ENCODE results near the gene OVCH1. TPM values are rescaled to one million over a fixed set of nuclear protein-coding genes. Genes with fewer than 3 reads are reported as not detected.

OVCH1 gene
- total RNA-seq, 2 donors from 2014 or later: 0.13 to 0.73 TPM

GRCh38 chr12:29455087-29455486 lies 42.4 kb downstream of the OVCH1 start:
- WGBS, 2 experiments (ENCODE audit: insufficient coverage in 1 of 2, insufficient read length in 1 of 2): 90% methylated on average over 1 of the region's 1 CpG; no CpG with 5 or more reads in 1 of the 2 experiments
- Histone ChIP-seq H3K9ac (ENCODE audit: extremely low read depth, low read length, poor library complexity, severe bottlenecking) (no peak overlapping the region), H3K4me1 (ENCODE audit: control insufficient read depth, insufficient read depth, low read length) (no peaks in the 10 kb centered on the region), H3K27me3 (ENCODE audit: control insufficient read depth, insufficient read depth, low read length, poor library complexity, severe bottlenecking) (no peaks in the 10 kb centered on the region), H3K36me3 (ENCODE audit: control insufficient read depth, insufficient read depth, low read length) (no peaks in the 10 kb centered on the region), H3K9me3 (ENCODE audit: control insufficient read depth, low read length) (no peaks in the 10 kb centered on the region), H3K27ac (ENCODE audit: low read depth, low read length) (no peak overlapping the region), H3K4me3 (ENCODE audit: low read length) (no peak overlapping the region)
- DNase-seq: no peak
- H3K4me3 Mint-ChIP-seq: no peak overlapping the region
- peaks cover 6% of the 10 kb centered on the region for H3K9me3 Mint-ChIP-seq
- H3K27ac Mint-ChIP-seq: no peak overlapping the region
- H3K27me3 Mint-ChIP-seq (ENCODE audit: insufficient read depth): peaks cover 2% of the 10 kb centered on the region
- no peaks in the 10 kb centered on the region for H3K4me1 Mint-ChIP-seq
- no peak for TF ChIP-seq CTCF (conservative IDR thresholded peaks at IDR 0.05)
- H3K36me3 Mint-ChIP-seq (ENCODE audit: low read depth): no peaks in the 10 kb centered on the region

GRCh38 chr12:29451888-29452287 lies 45.6 kb downstream of the OVCH1 start:
- Histone ChIP-seq H3K36me3 (ENCODE audit: control insufficient read depth, insufficient read depth, low read length) (no peaks in the 10 kb centered on the region), H3K4me1 (ENCODE audit: control insufficient read depth, insufficient read depth, low read length) (no peaks in the 10 kb centered on the region), H3K27ac (ENCODE audit: low read depth, low read length) (no peak overlapping the region), H3K9me3 (ENCODE audit: control insufficient read depth, low read length) (no peaks in the 10 kb centered on the region), H3K27me3 (ENCODE audit: control insufficient read depth, insufficient read depth, low read length, poor library complexity, severe bottlenecking) (no peaks in the 10 kb centered on the region), H3K4me3 (ENCODE audit: low read length) (no peak overlapping the region), H3K9ac (ENCODE audit: extremely low read depth, low read length, poor library complexity, severe bottlenecking) (no peak overlapping the region)
- WGBS, 2 experiments (ENCODE audit: insufficient coverage in 1 of 2, insufficient read length in 1 of 2): 95 to 100% methylated on average over 1 to 2 of the region's 2 CpGs
- no peaks in the 10 kb centered on the region for H3K4me1 Mint-ChIP-seq
- no peaks in the 10 kb centered on the region for H3K36me3 Mint-ChIP-seq (ENCODE audit: low read depth)
- no peak for TF ChIP-seq CTCF (conservative IDR thresholded peaks at IDR 0.05)
- no peak for DNase-seq
- no peaks in the 10 kb centered on the region for H3K9me3 Mint-ChIP-seq
- H3K27me3 Mint-ChIP-seq (ENCODE audit: insufficient read depth): peaks cover 2% of the 10 kb centered on the region
- H3K4me3 Mint-ChIP-seq: no peak overlapping the region
- no peak overlapping the region for H3K27ac Mint-ChIP-seq

- 93% methylated on average over 4 of the region's 4 CpGs for WGBS, 2 experiments (ENCODE audit: insufficient coverage in 1 of 2, insufficient read length in 1 of 2)
- H3K4me3 Mint-ChIP-seq: no peak overlapping the region
Measured at GRCh38 chr12:29448157-29448556, 49.3 kb downstream of the OVCH1 start.

More at GRCh38 chr12:29448157-29448556, 49.3 kb downstream of the OVCH1 start:
- Histone ChIP-seq H3K36me3 (ENCODE audit: control insufficient read depth, insufficient read depth, low read length) (no peaks in the 10 kb centered on the region), H3K9ac (ENCODE audit: extremely low read depth, low read length, poor library complexity, severe bottlenecking) (no peak overlapping the region), H3K27ac (ENCODE audit: low read depth, low read length) (no peak overlapping the region), H3K9me3 (ENCODE audit: control insufficient read depth, low read length) (no peaks in the 10 kb centered on the region), H3K27me3 (ENCODE audit: control insufficient read depth, insufficient read depth, low read length, poor library complexity, severe bottlenecking) (no peaks in the 10 kb centered on the region), H3K4me3 (ENCODE audit: low read length) (no peak overlapping the region), H3K4me1 (ENCODE audit: control insufficient read depth, insufficient read depth, low read length) (no peaks in the 10 kb centered on the region)
- DNase-seq: no peak
- Mint-ChIP-seq H3K36me3 (ENCODE audit: low read depth) (no peaks in the 10 kb centered on the region), H3K4me1 (no peaks in the 10 kb centered on the region), H3K27ac (no peak overlapping the region), H3K27me3 (ENCODE audit: insufficient read depth) (peaks cover 3% of the 10 kb centered on the region), H3K9me3 (no peaks in the 10 kb centered on the region)
- no peak for TF ChIP-seq CTCF (conservative IDR thresholded peaks at IDR 0.05)

Measured in endodermal cell (in vitro differentiated cells).